SK-N-SH treated with all-trans-retinoic acid at 6 μM for 48 hours (cell line): Measurements from ENCODE around the gene PPM1K.

Experiments
- BACH2 ChIP-seq: fragments of 250-450 bp; sonication (Bioruptor Pico); IDR thresholded peaks from 2 replicates; pipeline ENCODE4 v1.9.0; 2021; ENCODE audit warnings: mild to moderate bottlenecking, borderline replicate concordance
- CSDC2 ChIP-seq: fragments of 250-450 bp; sonication (Bioruptor Pico); IDR thresholded peaks from 2 replicates; pipeline ENCODE4 v1.5.0; 2020; ENCODE audit warnings: mild to moderate bottlenecking, moderate library complexity
- ISL1 ChIP-seq: fragments of 250-450 bp; sonication (Bioruptor Pico); IDR thresholded peaks from 2 replicates; pipeline ENCODE4 v2.1.2; 2022; ENCODE audit warnings: mild to moderate bottlenecking, moderate library complexity
- OSR1 ChIP-seq: fragments of 250-450 bp; sonication (Bioruptor Pico); IDR thresholded peaks from 2 replicates; pipeline ENCODE4 v1.8.0; 2022; ENCODE audit warnings: moderate library complexity, mild to moderate bottlenecking, inconsistent platforms
- PATZ1 ChIP-seq: fragments of 250-450 bp; sonication (Bioruptor Pico); IDR thresholded peaks from 2 replicates; pipeline ENCODE4 v1.8.0; 2020; ENCODE audit warnings: mild to moderate bottlenecking, moderate library complexity, borderline replicate concordance
- RARB ChIP-seq: fragments of 250-450 bp; sonication (Bioruptor Pico); IDR thresholded peaks from 2 replicates; pipeline ENCODE4 v1.8.0; 2021; ENCODE audit warnings: mild to moderate bottlenecking, moderate library complexity
- SNAI2 ChIP-seq: fragments of 250-450 bp; sonication (Bioruptor Pico); IDR thresholded peaks from 2 replicates; pipeline ENCODE4 v1.5.0; 2020; ENCODE audit warnings: mild to moderate bottlenecking, moderate library complexity
- TCF4 ChIP-seq: fragments of 250-450 bp; sonication (Bioruptor Pico); IDR thresholded peaks from 2 replicates; pipeline ENCODE4 v1.8.0; 2021; ENCODE audit warnings: mild to moderate bottlenecking, moderate library complexity, borderline replicate concordance
- TOX ChIP-seq: fragments of 250-450 bp; sonication (Bioruptor Pico); IDR thresholded peaks from 2 replicates; pipeline ENCODE4 v1.8.0; 2021; ENCODE audit warnings: mild to moderate bottlenecking, moderate library complexity, borderline replicate concordance
- TSHZ2 ChIP-seq: fragments of 250-450 bp; sonication (Bioruptor Pico); IDR thresholded peaks from 2 replicates; pipeline ENCODE4 v1.5.0; 2020; ENCODE audit warnings: mild to moderate bottlenecking, moderate library complexity
- ZC3H10 ChIP-seq: fragments of 250-450 bp; sonication (Bioruptor Pico); IDR thresholded peaks from 2 replicates; pipeline ENCODE4 v1.5.1; 2021; ENCODE audit warnings: mild to moderate bottlenecking, moderate library complexity
- ZFP30 ChIP-seq: fragments of 450-650 bp; formaldehyde crosslinking; IDR thresholded peaks from 2 replicates; pipeline ENCODE4 v1.5.0; 2022; ENCODE audit warnings: mild to moderate bottlenecking, moderate library complexity
- ZNF565 ChIP-seq: fragments of 450-650 bp; formaldehyde crosslinking; conservative IDR thresholded peaks from 2 replicates; pipeline ENCODE4 v1.5.0; 2020; ENCODE audit warnings: low read depth, mild to moderate bottlenecking, moderate library complexity
- ZNF8 ChIP-seq: fragments of 450-650 bp; formaldehyde crosslinking; IDR thresholded peaks from 2 replicates; pipeline ENCODE4 v1.5.0; 2020; ENCODE audit warnings: mild to moderate bottlenecking, moderate library complexity

GRCh38 chr4:88315460-88316017, 31.2 kb upstream of the PPM1K start:
- no peak for TF ChIP-seq TOX (CRISPR knock-in tag)
- no peak for TF ChIP-seq RARB
- TF ChIP-seq TSHZ2 (CRISPR knock-in tag): no peak
- no peak for TF ChIP-seq TCF4 (CRISPR knock-in tag)
- TF ChIP-seq ZC3H10 (CRISPR knock-in tag): no peak
- no peak for TF ChIP-seq ZNF565 (CRISPR knock-in tag)
- no peak for TF ChIP-seq PATZ1 (CRISPR knock-in tag)
- TF ChIP-seq SNAI2 (CRISPR knock-in tag): no peak
- TF ChIP-seq OSR1: no peak
- TF ChIP-seq ZNF8 (CRISPR knock-in tag): no peak
- TF ChIP-seq BACH2 (CRISPR knock-in tag): no peak
- no peak for TF ChIP-seq CSDC2 (CRISPR knock-in tag)
- TF ChIP-seq ZFP30 (CRISPR knock-in tag): no peak
- no peak for TF ChIP-seq ISL1 (CRISPR knock-in tag)
